ENCODE results near the gene MEF2C.

MEF2C gene

DNA sequence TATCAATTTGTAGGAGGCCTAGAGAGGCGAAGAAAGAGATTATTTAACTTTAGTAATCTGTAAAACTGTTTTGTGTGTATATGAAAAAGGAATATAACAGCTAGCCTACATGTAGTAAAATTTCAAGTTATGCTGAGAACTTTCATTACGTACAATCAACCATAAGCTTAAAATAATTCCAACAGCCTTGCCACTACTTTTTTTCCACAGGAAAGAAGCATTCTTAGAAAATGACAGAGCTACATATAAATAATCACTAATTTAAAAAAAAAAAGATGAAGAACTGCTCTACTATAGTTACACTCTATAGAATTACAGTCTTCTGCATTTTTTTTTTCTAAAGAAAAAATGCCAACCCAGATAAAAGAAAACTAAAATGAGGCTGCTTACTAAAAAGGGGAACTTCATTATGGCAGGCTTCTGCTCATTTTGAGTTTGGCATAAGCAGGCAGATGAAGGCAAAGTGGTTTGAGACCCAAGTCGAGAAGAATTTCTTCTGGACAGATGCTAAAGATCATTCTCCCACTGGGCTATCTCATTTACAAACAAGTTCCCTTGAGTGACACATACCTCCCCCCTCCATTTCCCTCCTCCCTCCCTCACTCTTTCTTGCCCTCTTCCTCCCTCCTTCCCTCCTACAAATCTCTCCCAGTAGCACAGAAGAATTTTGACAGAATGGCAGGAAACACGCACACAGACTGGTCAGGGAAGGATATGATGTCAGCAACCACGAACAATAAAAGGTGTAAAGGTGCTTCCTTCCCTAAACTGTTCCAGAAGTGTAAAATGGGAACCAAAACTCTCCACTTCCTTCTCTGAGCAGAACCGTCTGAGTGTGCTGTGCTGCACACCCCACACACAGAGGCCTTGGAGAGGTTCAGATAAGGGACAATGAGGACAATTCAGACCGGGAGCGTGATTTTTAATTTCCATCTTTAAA, 56.1 kb downstream of the MEF2C start:
- peak; percentile 14 for DNase-seq (ENCODE audit: low read depth)
- TF ChIP-seq, protein P1, sequence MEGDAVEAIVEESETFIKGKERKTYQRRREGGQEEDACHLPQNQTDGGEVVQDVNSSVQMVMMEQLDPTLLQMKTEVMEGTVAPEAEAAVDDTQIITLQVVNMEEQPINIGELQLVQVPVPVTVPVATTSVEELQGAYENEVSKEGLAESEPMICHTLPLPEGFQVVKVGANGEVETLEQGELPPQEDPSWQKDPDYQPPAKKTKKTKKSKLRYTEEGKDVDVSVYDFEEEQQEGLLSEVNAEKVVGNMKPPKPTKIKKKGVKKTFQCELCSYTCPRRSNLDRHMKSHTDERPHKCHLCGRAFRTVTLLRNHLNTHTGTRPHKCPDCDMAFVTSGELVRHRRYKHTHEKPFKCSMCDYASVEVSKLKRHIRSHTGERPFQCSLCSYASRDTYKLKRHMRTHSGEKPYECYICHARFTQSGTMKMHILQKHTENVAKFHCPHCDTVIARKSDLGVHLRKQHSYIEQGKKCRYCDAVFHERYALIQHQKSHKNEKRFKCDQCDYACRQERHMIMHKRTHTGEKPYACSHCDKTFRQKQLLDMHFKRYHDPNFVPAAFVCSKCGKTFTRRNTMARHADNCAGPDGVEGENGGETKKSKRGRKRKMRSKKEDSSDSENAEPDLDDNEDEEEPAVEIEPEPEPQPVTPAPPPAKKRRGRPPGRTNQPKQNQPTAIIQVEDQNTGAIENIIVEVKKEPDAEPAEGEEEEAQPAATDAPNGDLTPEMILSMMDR (IDR thresholded peaks at IDR 0.05; ENCODE audit: insufficient read depth, low read depth, low read length, missing control alignments) = no peak
- H3K4me3 ChIP-seq (ENCODE audit: low read length) = no peak overlapping the region

DNA sequence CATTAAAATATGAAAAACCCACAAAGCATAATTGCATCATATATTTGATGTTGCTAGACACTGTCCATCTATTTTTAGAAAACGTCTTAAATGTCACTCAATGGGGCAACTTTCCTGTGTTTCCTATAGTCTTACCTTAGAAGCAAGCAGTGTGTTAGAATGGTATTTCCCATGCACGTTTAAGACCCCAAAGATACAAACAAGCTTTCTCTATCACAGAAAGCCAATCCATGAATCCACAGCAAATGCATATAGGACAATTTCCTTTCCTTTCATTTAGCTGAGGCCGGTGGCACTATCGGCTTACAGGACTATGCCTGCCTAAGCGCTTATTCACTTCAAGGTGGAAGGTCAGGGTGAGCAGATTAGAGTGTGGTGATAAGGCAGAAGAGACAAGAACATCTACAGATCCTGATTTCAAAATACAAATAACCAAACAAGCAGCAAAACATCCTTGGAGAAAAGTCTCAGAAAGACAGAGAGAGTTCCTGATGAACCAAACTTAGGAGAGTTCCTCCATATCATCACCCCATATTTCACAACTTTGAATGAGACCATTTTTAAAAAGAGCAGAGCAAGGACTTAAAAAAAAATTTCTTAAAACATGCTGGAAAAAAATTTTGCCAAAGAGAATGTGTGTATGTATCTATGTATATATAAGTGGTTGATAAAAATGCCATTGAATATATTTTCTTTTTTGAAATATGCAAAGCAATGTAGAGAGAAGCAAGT, 57.2 kb downstream of the MEF2C start:
- no peak overlapping the region for H3K4me3 ChIP-seq (ENCODE audit: low read length)
- TF ChIP-seq, protein P1 (IDR thresholded peaks at IDR 0.05; ENCODE audit: insufficient read depth, low read depth, low read length, missing control alignments) = no peak
- no peak for DNase-seq (ENCODE audit: low read depth)

DNA sequence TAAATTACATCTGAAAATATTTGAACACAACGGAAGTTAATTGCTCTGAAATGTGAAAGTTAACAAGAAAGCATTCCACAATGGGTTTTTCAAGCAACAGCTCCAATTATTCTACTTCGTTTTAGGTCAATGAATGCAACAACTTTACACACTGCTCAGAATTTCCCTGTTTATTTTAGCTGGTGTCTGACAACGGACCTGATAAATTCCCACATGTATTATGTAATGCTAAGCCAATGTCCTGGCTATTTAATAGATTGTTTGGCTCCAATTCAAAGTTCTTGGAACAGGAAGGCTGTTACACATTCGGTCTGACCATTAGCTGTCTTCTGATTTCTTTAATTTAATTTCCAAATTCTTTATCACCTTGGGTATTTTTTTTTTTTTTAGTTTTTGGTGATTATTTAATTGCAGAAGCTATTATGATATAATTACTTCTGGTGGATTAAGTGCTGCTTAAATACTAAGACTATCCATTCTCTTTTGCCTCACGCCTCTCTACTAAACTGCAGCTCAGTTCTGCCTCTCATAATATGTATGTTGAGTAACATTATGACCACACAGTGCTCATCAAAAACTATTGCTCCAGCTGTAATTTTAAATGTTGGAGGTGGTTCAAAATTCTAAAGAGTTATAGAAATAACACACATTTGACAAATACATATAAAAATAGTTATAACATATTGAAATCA, 57.9 kb downstream of the MEF2C start:
- H3K4me3 ChIP-seq (ENCODE audit: low read length) = no peak overlapping the region
- DNase-seq (ENCODE audit: low read depth) = no peak
- TF ChIP-seq, protein P1 (IDR thresholded peaks at IDR 0.05; ENCODE audit: insufficient read depth, low read depth, low read length, missing control alignments) = no peak

DNA sequence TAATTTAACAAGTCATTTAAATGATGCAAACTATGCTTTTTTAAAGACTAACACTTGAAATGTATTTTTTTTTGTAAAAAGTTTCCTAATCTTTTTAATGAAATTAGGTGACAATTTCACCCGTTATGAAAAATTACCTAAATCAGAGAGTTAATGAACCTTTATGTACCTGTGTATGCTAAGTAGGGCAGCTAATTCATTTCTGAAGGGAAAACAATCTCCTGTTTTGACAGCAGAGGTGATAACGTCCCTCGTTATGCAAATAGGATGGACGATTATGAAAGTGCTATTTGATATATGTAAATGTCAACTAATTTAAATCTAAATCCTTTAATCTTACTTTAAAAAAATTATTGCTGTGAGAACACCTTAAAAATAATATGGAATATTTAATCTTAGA, 58.8 kb downstream of the MEF2C start:
- DNase-seq (ENCODE audit: low read depth) = no peak
- no peak overlapping the region for H3K4me3 ChIP-seq (ENCODE audit: low read length)
- TF ChIP-seq, protein P1 (IDR thresholded peaks at IDR 0.05; ENCODE audit: insufficient read depth, low read depth, low read length, missing control alignments) = no peak

DNA sequence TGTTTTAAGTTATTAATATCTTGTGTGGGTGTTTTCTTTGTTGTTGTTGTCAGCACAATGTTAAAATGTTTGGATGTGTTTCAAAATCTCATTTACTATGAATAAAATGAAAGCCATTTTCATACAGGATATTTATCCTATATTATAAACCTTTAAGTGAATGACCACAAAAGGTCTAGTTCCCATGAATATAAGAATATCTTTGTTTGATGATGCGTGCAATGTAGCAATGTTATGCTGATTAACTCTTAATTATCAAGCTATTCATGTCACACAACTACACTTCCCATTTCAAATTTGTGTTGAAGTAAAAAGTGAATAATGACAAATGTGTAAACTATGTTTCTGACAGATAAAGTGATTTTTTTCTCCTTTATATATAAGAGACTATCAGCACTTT, 59.8 kb downstream of the MEF2C start:
- H3K4me3 ChIP-seq (ENCODE audit: low read length) = no peak overlapping the region
- no peak for DNase-seq (ENCODE audit: low read depth)
- TF ChIP-seq, protein P1 (IDR thresholded peaks at IDR 0.05; ENCODE audit: insufficient read depth, low read depth, low read length, missing control alignments) = no peak

DNA sequence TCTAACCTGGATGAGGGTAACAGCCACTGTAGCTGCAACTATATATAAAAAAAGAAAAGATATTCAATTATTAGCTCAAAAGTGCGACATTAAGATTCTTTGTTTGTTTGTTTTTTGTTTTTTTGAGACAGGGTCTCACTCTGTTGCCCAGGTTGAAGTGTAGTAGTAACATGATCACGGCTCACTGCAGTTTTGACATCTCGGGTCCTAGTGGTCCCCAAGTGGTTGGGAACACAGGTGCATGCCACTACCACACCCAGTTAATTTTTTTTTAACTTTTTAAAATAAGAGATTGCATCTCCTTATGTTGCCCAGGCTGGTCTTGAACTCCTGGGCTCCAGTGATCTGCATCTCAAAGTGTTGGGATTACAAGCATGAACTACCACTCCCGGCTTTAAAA, 61.8 kb downstream of the MEF2C start:
- no peak for DNase-seq (ENCODE audit: low read depth)
- TF ChIP-seq, protein P1 (IDR thresholded peaks at IDR 0.05; ENCODE audit: insufficient read depth, low read depth, low read length, missing control alignments) = no peak
- H3K4me3 ChIP-seq (ENCODE audit: low read length) = no peak overlapping the region

All from epithelial cell of esophagus (primary cell).